ENCODE measurements around the gene ARHGEF11. TPM values are rescaled to one million over a fixed set of nuclear protein-coding genes. Genes with fewer than 3 reads are reported as not detected.

Gene ARHGEF11
- total RNA-seq, 1 donor from 2014 or later, result 12.4 TPM

DNA sequence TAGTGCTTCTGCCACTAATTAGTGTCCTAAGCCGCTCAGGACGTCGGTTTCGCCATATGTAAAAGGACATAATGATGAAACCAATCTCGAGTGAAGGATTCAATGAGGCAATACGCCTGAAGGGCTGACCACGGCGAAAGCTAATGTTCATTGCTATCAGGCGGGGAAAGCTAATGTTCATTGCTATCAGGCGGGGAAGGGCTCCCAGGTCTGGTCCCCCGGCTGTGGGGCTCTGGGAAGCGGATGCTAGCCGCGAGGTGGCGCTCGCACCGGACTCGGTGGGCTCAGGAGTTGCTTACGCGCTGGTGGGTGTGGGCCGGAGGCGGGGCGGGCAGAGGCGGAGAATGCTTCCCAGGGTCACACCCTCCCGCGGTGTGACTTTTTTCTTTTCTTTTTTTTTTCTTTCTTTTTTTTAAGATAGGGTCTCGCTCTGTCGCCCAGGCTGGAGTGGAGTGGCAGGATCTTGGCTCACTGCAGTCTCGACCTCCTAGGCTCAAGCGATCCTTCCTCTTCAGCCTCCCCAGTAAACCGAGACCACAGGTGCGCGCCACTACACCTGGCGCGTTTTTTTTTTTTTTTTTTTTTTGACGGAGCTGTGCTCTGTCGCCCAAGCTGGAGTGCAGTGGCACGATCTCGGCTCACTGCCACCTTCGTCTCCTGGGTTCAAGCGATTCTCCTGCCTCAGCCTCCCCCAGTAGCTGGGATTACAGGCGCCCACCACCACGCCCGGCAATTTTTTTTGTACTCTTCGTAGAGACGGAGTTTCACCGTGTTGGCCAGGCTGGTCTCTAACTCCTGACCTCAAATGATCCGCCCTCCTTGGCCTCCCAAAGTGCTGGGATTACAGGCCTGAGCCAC is 153.1 kb downstream of the ARHGEF11 start:
- peak; percentile 87 for TF ChIP-seq CTCF (IDR thresholded peaks at IDR 0.05; ENCODE audit: insufficient read depth, low read length, severe bottlenecking)
- Histone ChIP-seq H3K4me3 (ENCODE audit: low read depth, low read length) (peak overlapping the region; percentile 24), H3K36me3 (ENCODE audit: control insufficient read depth, insufficient read depth, low read length) (no peaks in the 10 kb centered on the region), H3K27me3 (ENCODE audit: control insufficient read depth, insufficient read depth, low read length) (peaks cover 2% of the 10 kb centered on the region)
- FAIRE-seq, result no peak
- peak; percentile 81 for DNase-seq (ENCODE audit: low read depth)

DNA sequence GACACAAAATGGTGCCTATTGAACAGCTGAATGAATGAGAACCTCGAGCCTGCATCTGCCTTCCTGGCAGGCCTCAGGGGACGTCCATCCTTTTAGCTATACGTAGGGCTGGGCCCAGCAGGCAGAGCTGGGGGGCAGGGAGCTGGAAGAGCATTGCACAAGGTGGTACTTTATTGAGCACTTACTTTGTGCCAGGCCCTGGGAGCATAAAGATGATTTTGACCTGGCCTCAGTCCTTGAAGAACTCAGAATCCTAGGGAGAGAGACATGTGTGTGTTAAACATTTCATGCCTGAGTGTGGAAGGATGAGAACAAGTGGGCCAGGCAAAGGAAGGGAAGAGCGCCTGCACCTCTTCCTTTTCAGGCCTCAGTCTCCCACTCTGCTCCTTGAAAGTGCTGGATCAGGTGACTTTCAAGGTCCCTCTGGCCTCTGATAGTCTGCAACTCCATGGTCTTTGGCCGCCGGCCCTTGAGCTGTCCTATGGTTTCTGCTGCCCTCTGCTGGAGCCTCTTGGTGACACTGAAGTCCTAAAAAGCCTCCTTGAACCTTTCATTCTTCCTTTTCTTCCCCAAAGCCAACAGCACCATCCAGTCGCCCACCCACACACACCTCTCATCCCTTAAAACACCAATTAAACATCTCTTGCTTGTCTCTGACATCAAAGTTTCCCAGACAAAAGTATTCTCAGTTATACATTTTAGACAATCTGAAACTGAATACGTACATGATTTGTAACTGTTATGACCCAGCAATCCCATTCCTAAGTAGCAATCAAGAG is 155.6 kb downstream of the ARHGEF11 start:
- no peaks in the 10 kb centered on the region for H3K36me3 ChIP-seq (ENCODE audit: control insufficient read depth, insufficient read depth, low read length)
- DNase-seq (ENCODE audit: low read depth) (peak; percentile 61), FAIRE-seq (no peak)
- H3K4me3 ChIP-seq (ENCODE audit: low read depth, low read length), result no peak overlapping the region
- H3K27me3 ChIP-seq (ENCODE audit: control insufficient read depth, insufficient read depth, low read length), result peaks cover 7% of the 10 kb centered on the region
- TF ChIP-seq CTCF (IDR thresholded peaks at IDR 0.05; ENCODE audit: insufficient read depth, low read length, severe bottlenecking), result peak; percentile 92

DNA sequence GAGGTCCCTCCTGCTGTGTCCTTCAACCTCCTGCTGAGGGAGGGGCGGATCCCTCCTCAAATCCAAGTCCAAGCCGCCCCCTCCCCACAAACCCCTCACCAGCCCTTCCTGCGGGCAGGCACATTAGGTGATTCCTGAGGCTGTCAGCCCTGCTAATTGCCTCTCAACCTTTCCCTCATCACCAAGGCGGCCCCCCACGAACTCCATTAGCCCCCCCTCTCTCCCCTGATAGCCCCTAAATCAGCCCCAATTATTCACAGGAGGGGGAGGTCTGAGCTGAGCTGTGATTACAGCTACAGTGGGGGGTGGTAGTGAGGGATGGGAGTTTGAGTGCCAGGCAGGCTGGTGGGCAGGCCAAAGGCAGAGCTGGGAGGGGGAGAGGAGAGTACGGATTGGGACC is 157.8 kb downstream of the ARHGEF11 start:
- no peak for TF ChIP-seq CTCF (IDR thresholded peaks at IDR 0.05; ENCODE audit: insufficient read depth, low read length, severe bottlenecking)
- FAIRE-seq, result no peak
- H3K27me3 ChIP-seq (ENCODE audit: control insufficient read depth, insufficient read depth, low read length), result peaks cover 7% of the 10 kb centered on the region
- H3K36me3 ChIP-seq (ENCODE audit: control insufficient read depth, insufficient read depth, low read length), result no peaks in the 10 kb centered on the region
- DNase-seq (ENCODE audit: low read depth), result no peak
- no peak overlapping the region for H3K4me3 ChIP-seq (ENCODE audit: low read depth, low read length)

DNA sequence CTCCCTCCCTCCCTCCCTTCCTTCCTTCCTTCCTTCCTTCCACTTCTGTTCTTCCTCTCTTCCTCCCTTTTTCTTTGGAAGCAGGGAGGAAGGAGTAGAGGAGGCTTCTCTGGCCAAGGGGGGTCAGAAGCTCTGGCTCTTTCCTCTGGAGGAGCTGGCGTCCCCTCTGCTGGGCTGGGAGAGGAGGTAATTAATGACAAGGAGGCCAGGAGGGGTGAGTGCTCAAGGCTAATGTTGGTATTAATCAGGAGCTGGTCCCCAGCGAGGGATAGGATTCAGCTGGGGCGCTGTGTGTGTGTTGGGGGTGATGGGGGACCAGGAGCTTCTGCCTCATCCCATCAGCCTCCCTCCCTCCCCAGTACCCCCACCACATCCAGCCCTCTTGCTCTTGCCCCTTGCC is 158.2 kb downstream of the ARHGEF11 start:
- Histone ChIP-seq H3K27me3 (ENCODE audit: control insufficient read depth, insufficient read depth, low read length) (peaks cover 7% of the 10 kb centered on the region), H3K36me3 (ENCODE audit: control insufficient read depth, insufficient read depth, low read length) (no peaks in the 10 kb centered on the region), H3K4me3 (ENCODE audit: low read depth, low read length) (no peak overlapping the region)
- FAIRE-seq, result no peak
- TF ChIP-seq CTCF (IDR thresholded peaks at IDR 0.05; ENCODE audit: insufficient read depth, low read length, severe bottlenecking), result no peak
- no peak for DNase-seq (ENCODE audit: low read depth)

- Histone ChIP-seq H3K27me3 (ENCODE audit: control insufficient read depth, insufficient read depth, low read length) (peaks cover 11% of the 10 kb centered on the region), H3K36me3 (ENCODE audit: control insufficient read depth, insufficient read depth, low read length) (no peaks in the 10 kb centered on the region), H3K4me3 (ENCODE audit: low read depth, low read length) (no peak overlapping the region)
- no peak for TF ChIP-seq CTCF (IDR thresholded peaks at IDR 0.05; ENCODE audit: insufficient read depth, low read length, severe bottlenecking)
- DNase-seq (ENCODE audit: low read depth) (no peak), FAIRE-seq (no peak)
Measured at GRCh38 chr1:156886583-156887281, 158.8 kb downstream of the ARHGEF11 start.
